IPS-11a (cell line): ENCODE data around the gene ALMS1.
"Not testable (repeated sequence)": the region's sequence is repeated elsewhere in the genome, so short reads cannot be mapped to it uniquely, and the experiment has no call there.

ENCODE experiments used
- H3K4me3 ChIP-seq: one replicate; pipeline ENCODE4 v1.5.1; 2013; ENCODE audit warnings: low read depth, low read length, control low read depth

ALMS1 gene

GRCh38 chr2:73403237-73403636 is 17.6 kb downstream of the ALMS1 start:
- H3K4me3 ChIP-seq, result no peak overlapping the region

- no peak overlapping the region for H3K4me3 ChIP-seq
These were observed 18.8 kb downstream of the ALMS1 start for GRCh38 chr2:73404409-73404808.

GRCh38 chr2:73406996-73407395 is 21.4 kb downstream of the ALMS1 start:
- no peak overlapping the region for H3K4me3 ChIP-seq

- no peak overlapping the region for H3K4me3 ChIP-seq
These were observed 22.6 kb downstream of the ALMS1 start for GRCh38 chr2:73408198-73408597.

GRCh38 chr2:73414696-73415095 is 29.1 kb downstream of the ALMS1 start:
- H3K4me3 ChIP-seq, result no peak overlapping the region

- no peak overlapping the region for H3K4me3 ChIP-seq
These were observed 30.3 kb downstream of the ALMS1 start for GRCh38 chr2:73415906-73416305.

GRCh38 chr2:73418343-73418742 is 32.7 kb downstream of the ALMS1 start:
- no peak overlapping the region for H3K4me3 ChIP-seq

GRCh38 chr2:73423913-73424312 is 38.3 kb downstream of the ALMS1 start:
- no peak overlapping the region for H3K4me3 ChIP-seq

- no peak overlapping the region for H3K4me3 ChIP-seq
These were observed 40.5 kb downstream of the ALMS1 start for GRCh38 chr2:73426176-73426575.

- no peak overlapping the region for H3K4me3 ChIP-seq
These were observed 50.4 kb downstream of the ALMS1 start for GRCh38 chr2:73436019-73436418.

GRCh38 chr2:73444202-73444601 is 58.6 kb downstream of the ALMS1 start:
- H3K4me3 ChIP-seq, result no peak overlapping the region

GRCh38 chr2:73448856-73449255 is 63.2 kb downstream of the ALMS1 start:
- H3K4me3 ChIP-seq, result no peak overlapping the region

GRCh38 chr2:73449404-73449803 is 63.8 kb downstream of the ALMS1 start:
- H3K4me3 ChIP-seq, result no peak overlapping the region

- H3K4me3 ChIP-seq, result no peak overlapping the region
These were observed 65.8 kb downstream of the ALMS1 start for GRCh38 chr2:73451263-73451972.

- H3K4me3 ChIP-seq, result no peak overlapping the region
These were observed 72.3 kb downstream of the ALMS1 start for GRCh38 chr2:73457982-73458381.

- not testable (repeated sequence) for H3K4me3 ChIP-seq
These were observed 76.8 kb downstream of the ALMS1 start for GRCh38 chr2:73462388-73462787.

- H3K4me3 ChIP-seq, result no peak overlapping the region
These were observed 82.7 kb downstream of the ALMS1 start for GRCh38 chr2:73468376-73468775.

GRCh38 chr2:73483874-73484273 is 98.2 kb downstream of the ALMS1 start:
- H3K4me3 ChIP-seq, result not testable (repeated sequence)

- H3K4me3 ChIP-seq, result no peak overlapping the region
These were observed 101.5 kb downstream of the ALMS1 start for GRCh38 chr2:73487112-73487657.

- no peak overlapping the region for H3K4me3 ChIP-seq
These were observed 102.4 kb downstream of the ALMS1 start for GRCh38 chr2:73488079-73488478.

- no peak overlapping the region for H3K4me3 ChIP-seq
These were observed 103.4 kb downstream of the ALMS1 start for GRCh38 chr2:73489053-73489452.

- no peak overlapping the region for H3K4me3 ChIP-seq
These were observed 108.4 kb downstream of the ALMS1 start for GRCh38 chr2:73494031-73494430.

GRCh38 chr2:73503992-73504570 is 118.4 kb downstream of the ALMS1 start:
- no peak overlapping the region for H3K4me3 ChIP-seq
